Stimulated activated effector memory CD8-positive, alpha-beta T cell treated with anti-CD3 and anti-CD28 coated beads, Interleukin-12 subunit alpha, Interleukin-12 subunit beta, amount 100 ng/mL, for 72 hours (primary cell): ENCODE data around the gene CYP2A13.
"Not testable (repeated sequence)": the region's sequence is repeated elsewhere in the genome, so short reads cannot be mapped to it uniquely, and the experiment has no call there.

Experiments
- ATAC-seq: fragments of 150-1000 bp; cut with Tn5 transposase; 2 replicates; pipeline ENCODE4 v1.10.0; 2021
- DNase-seq, 2 donors: peaks; one replicate each; pipeline ENCODE4 v3.0.0; 2021 to 2022; ENCODE audit warnings: low spot score in 2 of 2
- H3K27ac Mint-ChIP-seq: one replicate; pipeline ENCODE4 v1.8.0; 2022; ENCODE audit warnings: mild to moderate bottlenecking, mixed read lengths
- H3K36me3 Mint-ChIP-seq: one replicate; pipeline ENCODE4 v1.8.0; 2022; ENCODE audit warnings: mild to moderate bottlenecking, mixed read lengths
- H3K4me1 Mint-ChIP-seq: one replicate; pipeline ENCODE4 v1.8.0; 2022; ENCODE audit warnings: mixed read lengths
- H3K4me3 Mint-ChIP-seq: one replicate; pipeline ENCODE4 v1.8.0; 2022; ENCODE audit warnings: mild to moderate bottlenecking, mixed read lengths
- H3K9me3 Mint-ChIP-seq: one replicate; pipeline ENCODE4 v1.8.0; 2022; ENCODE audit warnings: mixed read lengths

Gene CYP2A13

GRCh38 chr19:41106177-41106576 lies 17.9 kb downstream of the CYP2A13 start:
- H3K4me1 Mint-ChIP-seq: no peaks in the 10 kb centered on the region
- DNase-seq (no peak), ATAC-seq (no peak)
- H3K9me3 Mint-ChIP-seq: peaks cover 9% of the 10 kb centered on the region
- H3K36me3 Mint-ChIP-seq: no peaks in the 10 kb centered on the region
- H3K27ac Mint-ChIP-seq: no peak overlapping the region
- H3K4me3 Mint-ChIP-seq: no peak overlapping the region

- ATAC-seq: no peak
- DNase-seq: no peak
Measured at GRCh38 chr19:41111296-41111695, 23.0 kb downstream of the CYP2A13 start.

GRCh38 chr19:41111750-41112295 lies 23.6 kb downstream of the CYP2A13 start:
- Mint-ChIP-seq H3K4me1 (no peaks in the 10 kb centered on the region), H3K27ac (no peak overlapping the region), H3K36me3 (no peaks in the 10 kb centered on the region), H3K4me3 (no peak overlapping the region), H3K9me3 (no peaks in the 10 kb centered on the region)
- DNase-seq (no peak), ATAC-seq (no peak)

More at GRCh38 chr19:41111296-41111695, 23.0 kb downstream of the CYP2A13 start:
- Mint-ChIP-seq H3K36me3 (no peaks in the 10 kb centered on the region), H3K9me3 (no peaks in the 10 kb centered on the region), H3K4me3 (no peak overlapping the region), H3K27ac (no peak overlapping the region), H3K4me1 (no peaks in the 10 kb centered on the region)

- Mint-ChIP-seq H3K9me3 (no peaks in the 10 kb centered on the region), H3K27ac (no peak overlapping the region), H3K4me3 (no peak overlapping the region), H3K4me1 (no peaks in the 10 kb centered on the region), H3K36me3 (no peaks in the 10 kb centered on the region)
- DNase-seq (no peak), ATAC-seq (no peak)
Measured at GRCh38 chr19:41112728-41113290, 24.6 kb downstream of the CYP2A13 start.

- Mint-ChIP-seq H3K27ac (peak within 1 kb of the TSS; percentile 2), H3K9me3 (no peaks in the 10 kb centered on the region), H3K36me3 (no peaks in the 10 kb centered on the region), H3K4me1 (no peaks in the 10 kb centered on the region), H3K4me3 (no peak within 1 kb of the TSS)
- no peak for DNase-seq
- no peak for ATAC-seq
Measured at GRCh38 chr19:41114132-41114531, 25.9 kb downstream of the CYP2A13 start, which contains the start of gene CYP2F1. Gene CYP2F1, plus strand, starts transcription at chr19:41114432. Its CDS starts 1,757 bp downstream, at chr19:41116189.

- Mint-ChIP-seq H3K36me3 (no peaks in the 10 kb centered on the region), H3K9me3 (no peaks in the 10 kb centered on the region), H3K4me1 (peaks cover 14% of the 10 kb centered on the region), H3K4me3 (no peak overlapping the region), H3K27ac (no peak overlapping the region)
- no peak for ATAC-seq
- no peak for DNase-seq
Measured at GRCh38 chr19:41116261-41116660, 28.0 kb downstream of the CYP2A13 start.

- not testable (repeated sequence) for H3K9me3 Mint-ChIP-seq, H3K36me3 Mint-ChIP-seq
- Mint-ChIP-seq H3K4me3 (peak overlapping the region; percentile 62), H3K4me1 (peaks cover 37% of the 10 kb centered on the region), H3K27ac (peak overlapping the region; percentile 86)
- DNase-seq (peak in 1 of 2 donors; percentile 64), ATAC-seq (peak; percentile 78)
Measured at GRCh38 chr19:41120929-41121911, 33.0 kb downstream of the CYP2A13 start.

GRCh38 chr19:41122846-41123245 lies 34.6 kb downstream of the CYP2A13 start:
- Mint-ChIP-seq H3K4me1 (peaks cover 48% of the 10 kb centered on the region), H3K27ac (peak overlapping the region; percentile 64)
- H3K36me3 Mint-ChIP-seq, ATAC-seq, H3K4me3 Mint-ChIP-seq, H3K9me3 Mint-ChIP-seq, DNase-seq: not testable (repeated sequence)

GRCh38 chr19:41123716-41124294 lies 35.6 kb downstream of the CYP2A13 start:
- DNase-seq: no peak
- Mint-ChIP-seq H3K4me1 (peaks cover 58% of the 10 kb centered on the region), H3K36me3 (peaks cover 9% of the 10 kb centered on the region), H3K27ac (peak overlapping the region; percentile 64), H3K4me3 (no peak overlapping the region), H3K9me3 (no peaks in the 10 kb centered on the region)
- ATAC-seq: no peak

- H3K4me1 Mint-ChIP-seq: peaks cover 39% of the 10 kb centered on the region
- not testable (repeated sequence) for H3K4me3 Mint-ChIP-seq, ATAC-seq, H3K9me3 Mint-ChIP-seq, H3K27ac Mint-ChIP-seq, H3K36me3 Mint-ChIP-seq
- peak in 1 of 2 donors; percentile 59 for DNase-seq
Measured at GRCh38 chr19:41126765-41127203, 38.5 kb downstream of the CYP2A13 start.

GRCh38 chr19:41127362-41127761 lies 39.1 kb downstream of the CYP2A13 start:
- peak overlapping the region; percentile 72 for H3K4me3 Mint-ChIP-seq
- not testable (repeated sequence) for H3K36me3 Mint-ChIP-seq, H3K9me3 Mint-ChIP-seq, ATAC-seq, DNase-seq
- peaks cover 33% of the 10 kb centered on the region for H3K4me1 Mint-ChIP-seq
- H3K27ac Mint-ChIP-seq: peak overlapping the region; percentile 36

- DNase-seq: peak; percentile 63 to 82
- not testable (repeated sequence) for H3K36me3 Mint-ChIP-seq, H3K9me3 Mint-ChIP-seq
- Mint-ChIP-seq H3K4me1 (peaks cover 34% of the 10 kb centered on the region), H3K27ac (peak overlapping the region; percentile 36), H3K4me3 (peak overlapping the region; percentile 72)
- peak; percentile 95 for ATAC-seq
Measured at GRCh38 chr19:41127801-41128300, 39.6 kb downstream of the CYP2A13 start.

GRCh38 chr19:41128692-41129091 lies 40.4 kb downstream of the CYP2A13 start:
- Mint-ChIP-seq H3K9me3 (no peaks in the 10 kb centered on the region), H3K36me3 (peaks cover 9% of the 10 kb centered on the region)
- no peak for DNase-seq

GRCh38 chr19:41131186-41131585 lies 42.9 kb downstream of the CYP2A13 start:
- DNase-seq (no peak), ATAC-seq (no peak)
- Mint-ChIP-seq H3K9me3 (no peaks in the 10 kb centered on the region), H3K36me3 (no peaks in the 10 kb centered on the region), H3K27ac (peak overlapping the region; percentile 21), H3K4me3 (no peak overlapping the region), H3K4me1 (peaks cover 42% of the 10 kb centered on the region)

More at GRCh38 chr19:41128692-41129091, 40.4 kb downstream of the CYP2A13 start:
- no peak for ATAC-seq
- Mint-ChIP-seq H3K4me3 (no peak overlapping the region), H3K27ac (no peak overlapping the region), H3K4me1 (peaks cover 36% of the 10 kb centered on the region)

- Mint-ChIP-seq H3K4me3 (no peak overlapping the region), H3K9me3 (no peaks in the 10 kb centered on the region), H3K36me3 (no peaks in the 10 kb centered on the region), H3K4me1 (peaks cover 32% of the 10 kb centered on the region), H3K27ac (peak overlapping the region; percentile 61)
- DNase-seq: no peak
- ATAC-seq: no peak
Measured at GRCh38 chr19:41133260-41133659, 45.0 kb downstream of the CYP2A13 start.
